ACHN (cell line): Measurements from ENCODE around the gene KCNQ1.

ENCODE experiments used
- DNase-seq: peaks from one replicate; pipeline ENCODE4 v3.0.0-alpha.2; 2015
- in situ Hi-C: cut with HindIII; loops from 2 replicates; pipeline ENCODE4 v1.10.0; 2017; ENCODE audit warnings: low sequenced_read_pairs, low pct_ligation_motif_present, low pct_unique_long_range_greater_than_20kb

KCNQ1 gene

DNA sequence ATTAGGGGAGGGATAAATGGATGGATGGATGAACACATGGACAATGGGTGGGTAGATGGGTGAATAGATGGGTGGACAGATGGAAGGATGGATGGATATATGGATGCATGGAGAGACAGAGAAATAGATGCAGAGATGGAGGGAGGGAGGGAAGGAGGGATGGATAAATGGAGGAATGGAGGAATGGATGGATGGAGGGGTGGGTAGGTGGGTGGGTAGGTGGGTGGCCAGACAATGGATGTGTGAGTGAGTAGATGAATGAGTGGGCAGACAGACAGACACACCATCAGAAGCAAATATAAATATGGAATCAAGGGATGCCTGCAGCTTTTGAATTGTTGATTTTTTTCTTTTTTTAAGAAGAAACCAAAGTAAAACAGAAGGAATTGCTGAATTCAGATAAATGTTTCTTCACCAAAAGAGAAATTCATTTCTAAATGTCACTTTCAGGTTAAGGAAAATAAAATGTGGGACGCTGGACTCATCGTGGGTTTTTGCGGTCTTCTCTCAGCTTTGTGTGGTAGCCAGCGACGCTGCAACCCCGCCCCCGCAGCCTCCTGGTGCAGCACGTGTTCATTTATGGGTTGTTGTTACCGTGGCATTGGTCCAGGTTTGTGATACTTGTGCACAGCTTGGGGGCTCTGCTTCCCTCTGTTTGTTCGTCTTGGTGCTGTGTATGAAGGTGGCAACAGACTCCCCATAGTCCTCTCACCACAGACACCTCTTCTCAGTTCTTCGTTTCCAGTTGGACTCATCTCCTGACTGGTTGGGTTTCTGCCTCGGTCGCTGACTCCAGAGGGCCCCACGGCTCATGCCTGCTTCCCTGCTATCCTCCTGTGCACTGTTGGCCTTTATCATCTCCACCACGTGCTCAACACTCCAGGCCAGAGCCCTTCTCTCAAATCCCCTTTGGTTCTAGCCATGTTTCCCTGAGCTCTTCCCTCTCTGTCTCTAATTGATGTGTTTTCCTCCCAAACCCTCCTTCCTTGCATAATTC is 364.3 kb downstream of the KCNQ1 start:
- no peak for DNase-seq
- in situ Hi-C loops, result no loop called here

DNA sequence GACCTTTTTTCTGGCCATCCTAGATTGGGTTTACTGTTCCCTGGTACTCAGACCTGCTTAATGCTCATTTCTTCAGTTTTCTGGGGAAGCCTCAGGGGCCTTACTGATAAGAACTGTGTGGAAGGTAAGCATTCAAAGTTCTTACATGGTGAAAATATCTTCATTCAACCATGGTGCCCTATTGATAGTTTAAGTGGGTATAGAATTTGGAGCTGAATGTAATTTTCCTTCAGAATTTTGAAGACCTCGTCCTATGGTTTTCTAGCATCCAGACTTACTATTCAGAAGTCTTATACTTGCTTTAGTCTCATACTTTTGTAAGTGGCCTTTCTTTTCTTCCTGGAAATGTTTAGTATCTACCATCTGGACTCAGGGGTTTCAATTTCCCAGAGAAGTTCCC is 365.0 kb downstream of the KCNQ1 start:
- in situ Hi-C loops, result no loop called here

DNA sequence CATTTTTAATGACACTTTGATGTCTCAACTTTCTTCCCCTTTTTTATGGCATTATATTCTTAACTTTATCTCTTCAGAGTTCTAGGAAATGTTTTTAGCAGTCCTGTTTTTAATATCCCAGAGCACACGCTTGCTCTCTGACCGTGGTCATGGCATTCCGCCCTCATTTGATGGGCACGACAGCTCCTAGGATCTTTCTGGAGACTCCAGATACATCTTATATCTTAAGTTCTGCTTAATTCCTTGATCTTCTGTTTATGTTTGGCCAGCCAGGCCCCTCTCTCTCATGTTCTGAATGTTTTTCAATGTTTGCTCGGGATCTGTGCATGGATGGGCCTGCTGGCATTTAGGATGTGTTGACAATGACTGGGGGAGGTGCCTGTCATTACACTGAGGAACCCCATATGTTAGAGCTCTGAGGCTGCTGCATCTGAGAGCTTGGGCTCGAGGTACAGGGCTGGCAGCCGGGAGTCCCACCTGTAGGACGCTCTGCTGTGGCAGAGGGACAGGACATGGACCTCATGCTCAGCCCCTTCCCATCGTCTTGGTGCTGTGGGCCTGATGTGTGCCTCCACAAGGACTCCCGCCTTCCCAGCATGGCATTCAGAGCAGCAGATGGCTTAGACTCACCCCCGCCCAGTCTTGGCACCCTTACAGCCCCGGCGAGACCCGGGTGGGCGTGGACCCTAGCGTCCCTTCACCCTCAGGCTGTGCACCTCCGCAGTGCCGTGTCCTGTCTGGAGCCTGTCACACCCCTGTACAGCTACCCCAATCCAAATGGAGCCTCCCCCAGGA is 365.8 kb downstream of the KCNQ1 start:
- DNase-seq, result no peak
- in situ Hi-C loops, result no loop called here

More for the DNA sequence above, 365.0 kb downstream of the KCNQ1 start:
- no peak for DNase-seq

DNA sequence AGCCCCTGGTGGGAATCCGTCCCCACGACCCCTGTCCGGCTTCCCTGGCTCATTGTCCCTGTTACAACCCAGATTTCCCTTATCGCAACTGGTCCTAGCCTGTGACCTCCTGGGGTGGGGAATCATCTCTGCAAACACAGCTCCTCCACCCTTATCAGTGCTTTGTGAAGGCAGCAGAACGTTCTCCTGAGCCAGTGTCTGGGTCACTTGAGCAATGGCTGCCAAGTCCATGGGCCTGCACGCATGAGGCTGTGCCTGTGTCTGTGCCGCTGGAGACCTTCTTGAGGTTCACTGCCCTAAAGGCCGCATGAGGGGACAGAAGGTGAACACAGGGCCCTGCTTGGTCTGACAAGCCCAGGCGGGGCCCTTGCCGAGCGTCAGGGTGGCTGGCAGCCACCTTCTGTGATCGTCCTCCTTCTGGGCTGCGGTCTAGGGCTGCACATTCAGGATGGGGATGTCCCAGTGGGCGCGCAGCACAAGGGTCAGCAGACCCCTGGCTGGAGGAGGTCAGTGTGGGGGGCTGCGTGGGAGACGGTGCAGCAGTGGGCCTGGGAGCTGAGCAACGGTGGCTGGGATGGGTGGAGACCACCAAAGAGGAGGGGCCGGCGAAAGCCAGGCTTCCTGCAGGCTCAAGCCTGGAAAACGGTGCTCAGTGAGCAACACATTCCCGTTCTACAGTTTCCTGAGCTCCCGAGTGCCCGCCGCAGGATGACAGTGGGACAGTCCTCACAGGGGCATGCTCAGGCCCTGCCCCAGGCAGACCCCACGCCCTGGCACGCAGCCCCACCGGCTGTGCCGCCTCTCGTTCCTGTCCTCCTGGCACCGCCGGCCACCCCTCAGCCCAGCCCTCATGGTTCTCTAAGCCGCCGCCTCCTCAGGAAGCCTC is 366.6 kb downstream of the KCNQ1 start:
- in situ Hi-C loops, result no loop called here
- no peak for DNase-seq

DNA sequence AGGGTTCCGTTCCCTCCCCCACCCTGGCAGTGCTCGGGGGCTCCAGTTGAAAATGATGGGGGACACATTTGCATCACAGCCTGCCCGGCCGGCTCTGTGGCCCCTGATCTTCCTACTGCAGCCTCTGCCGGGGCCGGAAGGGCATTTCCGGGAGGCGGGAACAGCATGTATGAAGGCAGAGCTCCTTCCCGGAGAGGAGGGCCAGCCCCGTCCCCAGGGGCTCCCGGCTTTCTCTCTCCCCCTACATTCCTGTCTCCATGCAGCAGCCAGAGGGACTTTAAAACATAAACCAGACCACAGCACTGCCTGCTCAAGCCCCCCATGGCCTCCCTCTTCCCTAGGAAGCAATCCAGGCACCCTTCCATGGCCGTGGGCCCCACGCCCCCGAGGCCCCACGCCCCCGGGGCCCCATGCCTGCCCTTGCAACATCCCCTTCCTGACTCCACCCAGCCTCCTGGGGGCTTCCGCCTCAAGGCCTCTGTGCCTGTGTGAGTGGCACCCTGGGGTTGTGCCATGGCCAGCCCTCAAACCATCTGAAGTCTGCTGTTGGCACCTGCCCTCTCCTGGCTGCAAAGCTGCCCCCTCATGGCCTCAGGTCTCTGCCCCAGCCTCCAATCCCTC is 367.7 kb downstream of the KCNQ1 start:
- in situ Hi-C loops, result no loop called here
- DNase-seq, result no peak

DNA sequence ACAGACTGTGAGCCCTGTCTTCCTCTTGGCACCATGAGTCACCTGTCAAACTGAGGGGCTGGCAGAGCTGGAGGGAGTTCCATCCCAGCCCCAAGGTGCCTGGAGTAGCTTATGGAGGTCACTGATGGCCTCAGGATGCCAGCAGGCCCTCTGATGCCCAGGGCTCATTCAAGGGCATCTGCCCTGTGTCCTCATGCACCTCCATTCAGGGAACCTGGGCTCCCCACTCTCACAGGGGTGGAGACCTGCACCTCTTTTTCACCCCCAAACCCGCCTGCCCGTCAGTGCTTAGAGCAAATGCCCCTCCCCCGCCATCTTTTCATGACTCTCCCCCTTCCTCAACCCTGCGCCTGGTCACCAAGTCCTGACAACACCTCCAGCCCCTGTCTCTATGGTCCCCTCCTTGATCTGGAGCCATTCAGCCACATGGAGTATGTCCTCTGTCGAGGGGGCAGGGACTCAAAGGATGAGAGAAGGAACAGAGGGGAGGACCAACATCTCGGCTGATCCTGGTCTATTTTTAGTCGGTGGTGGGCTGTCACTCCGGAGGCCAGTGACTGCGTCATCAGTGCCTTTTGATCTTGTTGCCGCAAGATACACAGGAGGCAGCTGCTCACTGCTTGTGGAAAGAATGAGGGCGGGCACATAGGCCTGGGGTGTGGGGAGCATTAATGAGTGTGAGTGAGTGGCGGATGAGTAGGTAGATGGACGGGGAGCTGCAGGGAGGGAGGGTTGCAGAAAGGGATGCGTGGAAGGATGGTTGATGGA is 368.5 kb downstream of the KCNQ1 start:
- in situ Hi-C loops, result no loop called here
- no peak for DNase-seq

DNA sequence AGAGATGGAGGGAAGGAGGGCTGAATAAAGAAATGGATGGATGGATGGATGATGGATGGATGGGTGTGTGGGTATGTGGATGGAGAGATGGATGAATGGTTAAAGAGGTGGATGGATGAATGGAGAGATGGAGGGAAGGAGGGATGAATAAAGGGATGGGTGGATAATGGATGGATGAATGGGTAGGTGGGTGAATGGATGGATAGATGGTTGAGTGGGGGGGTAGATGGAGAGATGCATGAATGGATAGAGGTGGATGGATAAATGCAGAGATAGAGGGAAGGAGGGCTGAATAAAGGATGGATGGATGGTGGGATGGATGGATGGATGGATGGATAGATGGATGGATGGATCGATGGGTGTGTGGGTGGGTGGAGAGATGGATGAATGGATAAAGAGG is 369.2 kb downstream of the KCNQ1 start:
- in situ Hi-C loops, result no loop called here

DNA sequence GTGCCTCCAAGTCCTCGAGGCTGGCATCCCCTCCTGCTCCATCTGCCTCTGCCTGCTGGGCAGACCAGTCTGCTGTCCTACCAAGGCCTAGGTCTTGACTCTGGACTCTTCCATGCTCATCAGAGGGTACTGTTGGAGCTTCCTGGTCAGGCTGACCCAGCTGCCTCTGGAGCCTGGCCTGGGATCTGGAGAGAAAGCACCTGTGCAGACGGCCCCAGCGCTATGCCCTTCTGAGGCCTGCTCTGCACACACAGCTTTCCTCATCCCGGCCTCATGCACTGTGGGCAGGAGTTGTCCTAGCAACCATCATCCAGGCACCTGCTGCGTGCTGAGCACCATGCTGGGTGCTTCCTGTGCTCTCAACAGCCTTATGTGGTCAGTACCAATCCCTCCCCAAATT is 369.9 kb downstream of the KCNQ1 start:
- no peak for DNase-seq
- in situ Hi-C loops, result no loop called here

More for the DNA sequence above, 369.2 kb downstream of the KCNQ1 start:
- no peak for DNase-seq

DNA sequence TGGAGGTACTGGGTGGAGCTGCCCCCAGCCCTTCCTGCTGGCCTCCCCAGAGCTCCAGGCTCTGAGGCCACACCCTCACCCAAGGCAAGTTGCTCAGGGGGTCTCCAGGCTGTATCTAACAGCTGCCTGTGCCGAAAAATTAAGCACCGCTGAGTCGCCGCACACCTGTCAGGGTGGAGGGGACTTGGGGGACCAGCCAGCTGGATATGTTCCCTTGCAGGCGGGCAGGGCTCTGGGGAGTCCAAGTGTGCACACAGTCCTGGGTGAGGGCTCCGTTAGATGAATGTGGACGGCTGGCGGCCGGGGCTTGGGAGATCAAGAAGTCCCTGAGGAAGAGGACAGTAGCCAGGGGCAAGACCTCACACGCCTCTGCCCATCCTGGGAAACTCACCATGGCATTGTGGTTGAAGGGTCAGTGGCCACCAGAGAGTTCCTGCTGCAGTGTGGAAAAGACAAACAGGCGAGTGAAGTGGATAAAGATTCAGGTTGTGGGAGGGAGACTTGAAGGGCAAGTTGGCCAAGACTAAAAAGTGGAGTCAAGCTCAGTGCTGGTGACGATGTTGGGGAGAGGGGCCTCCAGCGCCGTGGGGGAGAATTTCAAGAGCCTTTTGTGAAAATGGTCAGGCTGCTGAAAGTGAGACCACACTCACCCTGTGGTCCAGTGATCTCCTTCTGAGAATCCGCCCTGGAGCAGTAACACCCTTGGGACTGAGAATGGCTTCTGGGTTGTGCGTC is 371.1 kb downstream of the KCNQ1 start:
- DNase-seq, result no peak
- in situ Hi-C loops, result no loop called here

DNA sequence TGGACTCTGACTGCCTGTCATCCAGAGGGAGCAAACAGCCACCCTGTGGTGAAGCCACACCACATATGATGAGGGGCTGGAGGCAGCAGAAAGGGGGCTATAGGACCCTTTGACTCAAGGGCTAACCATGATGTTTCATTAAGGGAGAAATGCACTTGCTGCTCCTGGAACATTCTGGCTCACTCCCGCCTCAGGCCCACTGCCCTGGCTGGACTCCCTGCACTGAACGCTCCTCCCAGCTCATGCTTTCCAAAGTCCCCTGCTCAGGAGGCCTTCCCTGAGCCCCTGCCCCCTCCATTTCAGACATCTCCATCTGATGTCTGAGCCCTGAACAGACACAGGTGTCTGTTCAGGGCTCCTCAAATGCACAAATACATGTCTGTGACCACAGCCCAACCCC is 371.7 kb downstream of the KCNQ1 start:
- in situ Hi-C loops, result no loop called here
- no peak for DNase-seq

DNA sequence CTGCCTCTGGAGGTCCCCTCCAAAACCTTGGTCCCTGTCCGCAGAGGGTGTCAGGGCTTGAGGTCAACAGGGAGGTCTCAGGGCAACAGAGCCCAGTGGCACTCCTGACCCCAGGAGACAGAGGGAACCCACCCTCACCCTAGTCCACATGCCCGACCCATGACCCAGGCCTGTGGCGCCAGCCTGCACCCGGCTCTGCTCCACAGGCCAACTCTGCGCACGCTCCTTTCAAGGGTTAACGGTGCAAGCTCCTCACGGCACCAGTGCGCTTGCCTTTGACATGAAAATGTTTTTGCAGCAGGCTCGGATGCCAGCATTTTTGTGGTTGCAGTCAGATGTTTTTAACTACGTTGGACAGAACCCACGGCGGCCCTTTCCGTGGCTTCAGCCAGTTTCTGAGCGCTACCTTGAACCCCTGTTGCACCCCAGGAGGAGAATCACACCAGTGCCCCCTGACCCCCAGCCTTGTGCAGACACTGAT is 372.2 kb downstream of the KCNQ1 start:
- DNase-seq, result no peak
- in situ Hi-C loops, result no loop called here

DNA sequence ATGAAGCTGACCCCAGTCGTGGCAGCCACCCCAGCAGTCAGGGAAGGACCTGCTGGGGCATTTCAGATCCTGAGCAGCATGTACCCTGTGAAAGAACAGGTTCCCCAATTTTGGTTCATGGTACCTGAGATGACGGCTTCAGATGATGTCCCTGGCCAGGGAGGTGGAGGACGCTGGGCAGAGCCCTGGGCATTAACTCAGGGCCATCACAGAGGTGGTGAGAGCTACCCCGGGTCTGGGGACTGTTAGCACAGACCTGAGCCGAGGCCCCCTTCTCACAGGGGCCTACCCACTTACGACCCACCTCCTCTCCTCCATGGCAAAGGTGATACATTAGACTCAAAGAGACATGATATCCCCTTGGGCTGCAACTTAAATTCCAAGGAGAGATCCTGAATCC is 372.6 kb downstream of the KCNQ1 start:
- DNase-seq, result no peak
- in situ Hi-C loops, result no loop called here

DNA sequence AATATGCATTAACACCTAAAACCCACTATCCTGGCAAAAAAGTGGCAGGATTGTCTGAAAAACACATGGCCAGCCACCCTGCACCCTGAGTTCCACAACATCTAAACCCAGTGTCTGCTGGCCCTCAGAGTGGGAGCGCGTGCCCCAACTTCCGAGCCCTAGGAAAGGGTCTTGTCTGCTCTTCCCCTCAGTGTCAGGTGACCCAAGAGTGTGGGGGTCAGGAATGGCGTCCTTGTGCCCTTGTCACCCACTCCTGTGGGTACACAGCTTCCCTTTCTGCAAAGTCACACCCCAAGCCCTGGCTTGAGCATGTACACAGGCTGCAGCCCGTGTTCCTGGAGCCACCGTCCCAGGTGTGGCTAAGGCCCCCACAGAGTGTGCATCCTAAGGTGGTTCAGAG is 373.2 kb downstream of the KCNQ1 start:
- DNase-seq, result no peak
- in situ Hi-C loops, result no loop called here

DNA sequence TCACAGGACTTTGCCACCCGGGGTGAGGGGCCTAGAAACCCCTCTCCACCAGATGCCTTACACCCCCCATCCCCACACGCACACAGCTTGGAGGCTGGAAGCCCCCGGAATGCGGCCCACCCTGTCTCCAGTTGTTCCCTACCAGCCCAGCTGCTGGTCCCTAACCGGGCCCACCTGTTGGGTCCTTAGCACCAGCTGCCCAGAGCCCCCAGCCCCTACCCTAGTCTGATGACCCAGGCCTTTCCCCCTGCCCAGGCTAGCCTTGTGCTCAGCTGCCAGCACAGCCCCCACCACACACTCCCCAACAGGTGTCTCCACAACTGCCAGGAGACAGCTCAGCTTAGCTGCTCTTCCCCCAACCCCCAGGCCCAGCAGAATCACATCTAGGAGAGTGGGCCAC is 373.7 kb downstream of the KCNQ1 start:
- in situ Hi-C loops, result no loop called here
- DNase-seq, result no peak

DNA sequence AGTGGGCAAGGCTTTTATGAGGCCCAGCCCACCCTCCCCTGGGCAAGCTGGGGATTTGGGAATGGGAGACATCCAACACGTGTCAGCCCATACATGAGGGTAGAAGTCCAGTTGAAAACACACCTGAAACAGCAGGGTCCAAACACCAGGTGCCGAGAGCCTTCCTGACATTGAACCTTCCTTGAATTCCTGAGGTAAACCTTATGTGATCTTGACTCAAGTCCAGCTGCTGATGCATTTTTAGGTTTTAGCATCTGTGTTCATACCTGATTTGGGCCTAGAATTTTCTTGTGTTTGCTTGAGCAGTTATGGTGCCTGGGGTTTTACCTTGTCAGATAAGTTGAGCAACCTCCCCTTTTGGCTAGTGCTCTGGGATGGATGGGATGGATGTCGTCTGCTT is 374.5 kb downstream of the KCNQ1 start:
- in situ Hi-C loops, result no loop called here
- DNase-seq, result no peak

DNA sequence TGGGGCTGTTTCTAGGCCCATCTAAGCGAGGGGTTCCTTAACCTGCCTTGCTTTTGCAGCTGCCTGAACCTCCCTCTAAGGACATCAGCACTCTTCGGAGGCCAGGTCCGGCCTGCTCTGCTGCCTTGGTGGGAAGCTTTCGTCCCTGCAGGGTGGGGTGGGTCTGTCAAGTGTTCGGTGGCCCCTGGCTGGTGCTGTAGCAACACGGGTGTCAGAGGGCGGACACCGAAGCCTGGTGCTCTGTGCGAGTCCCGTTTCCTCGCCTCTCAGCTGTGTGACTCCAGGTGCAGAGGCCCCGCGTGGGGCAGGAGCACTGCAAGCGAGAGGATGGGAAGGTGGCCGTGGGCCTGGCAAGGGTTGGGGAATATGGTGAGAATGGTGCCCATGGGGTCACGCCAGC is 376.2 kb downstream of the KCNQ1 start:
- in situ Hi-C loops, result no loop called here
- no peak for DNase-seq

DNA sequence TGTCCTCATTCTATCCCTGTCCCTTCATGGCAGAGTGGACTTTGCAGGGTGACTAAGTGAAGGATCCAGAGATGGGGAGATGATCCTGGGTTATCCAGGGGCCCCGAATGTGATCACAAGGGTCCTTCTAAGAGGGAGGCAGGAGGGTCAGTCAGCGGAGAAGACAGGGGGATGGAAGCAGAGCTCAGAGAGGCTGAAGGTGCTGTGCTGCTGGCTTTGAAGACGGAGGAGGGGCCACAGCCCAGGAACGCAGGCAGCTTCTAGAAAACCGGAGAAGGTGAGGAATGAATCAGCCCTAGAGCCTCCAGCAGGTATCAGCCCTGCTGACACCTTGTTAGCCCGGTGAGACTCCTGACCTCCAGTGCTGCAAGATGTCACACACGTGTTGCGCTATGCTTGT is 377.1 kb downstream of the KCNQ1 start:
- in situ Hi-C loops, result no loop called here
- no peak for DNase-seq
